ENCODE measurements around the gene DNAI7. TPM values are rescaled to one million over a fixed set of nuclear protein-coding genes. Genes with fewer than 3 reads are reported as not detected.

Gene DNAI7
- total RNA-seq = 3.1 and 3.3 TPM in 2 replicates
- long read RNA-seq, partial matches to known transcripts = 2 of 7 reads
- long read RNA-seq, other reads (novel, unspliced or antisense) = 3 of 7 reads

DNA sequence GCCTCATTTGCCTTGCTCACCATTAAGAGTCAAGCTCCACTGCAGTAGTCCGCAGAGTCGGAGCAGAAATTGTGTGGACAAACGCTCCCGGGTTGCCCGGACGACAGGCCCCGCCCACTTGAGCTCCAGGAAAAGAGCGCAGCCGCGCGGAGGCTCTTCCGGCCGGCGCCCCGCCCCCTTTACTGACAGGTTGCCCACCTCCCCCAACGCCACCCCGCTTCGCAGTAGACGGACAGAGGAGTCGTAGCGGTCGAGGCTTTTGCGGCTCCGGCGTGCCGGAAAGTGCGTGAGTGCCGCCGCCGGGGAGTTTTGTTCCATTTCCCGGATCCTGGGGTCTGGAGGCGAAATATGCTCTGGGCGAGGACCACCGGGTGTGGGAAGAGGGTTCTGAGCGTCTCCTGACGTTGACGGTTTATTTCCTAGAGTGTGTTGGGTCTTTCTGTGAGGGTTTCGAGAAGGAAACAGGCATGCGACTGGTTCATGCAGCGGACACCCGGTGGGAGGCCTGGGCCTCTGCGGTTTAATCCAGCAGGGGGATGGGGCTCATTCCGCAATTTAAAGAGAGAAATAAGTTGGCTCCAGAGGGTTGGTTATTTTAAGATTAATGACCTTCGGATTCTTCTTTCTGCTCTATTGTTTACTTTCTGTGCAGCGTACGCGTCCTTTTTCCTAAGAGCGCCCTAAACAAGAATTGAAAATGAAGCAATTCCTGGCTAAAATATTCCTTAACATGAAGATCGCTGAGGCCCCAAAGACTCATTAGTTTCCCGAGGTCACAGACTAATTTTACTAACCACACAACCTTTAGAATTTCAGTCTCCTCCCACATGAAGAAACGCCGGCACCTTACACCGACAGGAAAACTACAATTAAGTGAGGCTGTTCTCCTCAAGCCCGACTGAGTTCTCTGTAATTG lies at the start of gene DNAI7, which contains the start of gene ETFRF1:
Gene DNAI7 (minus strand): TSS at position 105 of the 916 bp plus-strand sequence. CDS start 82 bp downstream, at position 23.
Gene ETFRF1 (plus strand): TSS at position 182 of the 916 bp plus-strand sequence. CDS start 8,720 bp downstream, outside the sequence.
- peak within 1 kb of the TSS; percentile 98 for H3K27ac Mint-ChIP-seq
- peak; percentile 100 for DNase-seq (ENCODE audit: low spot score, unreplicated experiment)
- H3K36me3 Mint-ChIP-seq (ENCODE audit: insufficient read depth) = no peaks in the 10 kb centered on the region
- no peaks in the 10 kb centered on the region for H3K27me3 Mint-ChIP-seq
- peaks cover 19% of the 10 kb centered on the region for H3K4me1 Mint-ChIP-seq (ENCODE audit: low read depth)
- TF ChIP-seq, protein P1, sequence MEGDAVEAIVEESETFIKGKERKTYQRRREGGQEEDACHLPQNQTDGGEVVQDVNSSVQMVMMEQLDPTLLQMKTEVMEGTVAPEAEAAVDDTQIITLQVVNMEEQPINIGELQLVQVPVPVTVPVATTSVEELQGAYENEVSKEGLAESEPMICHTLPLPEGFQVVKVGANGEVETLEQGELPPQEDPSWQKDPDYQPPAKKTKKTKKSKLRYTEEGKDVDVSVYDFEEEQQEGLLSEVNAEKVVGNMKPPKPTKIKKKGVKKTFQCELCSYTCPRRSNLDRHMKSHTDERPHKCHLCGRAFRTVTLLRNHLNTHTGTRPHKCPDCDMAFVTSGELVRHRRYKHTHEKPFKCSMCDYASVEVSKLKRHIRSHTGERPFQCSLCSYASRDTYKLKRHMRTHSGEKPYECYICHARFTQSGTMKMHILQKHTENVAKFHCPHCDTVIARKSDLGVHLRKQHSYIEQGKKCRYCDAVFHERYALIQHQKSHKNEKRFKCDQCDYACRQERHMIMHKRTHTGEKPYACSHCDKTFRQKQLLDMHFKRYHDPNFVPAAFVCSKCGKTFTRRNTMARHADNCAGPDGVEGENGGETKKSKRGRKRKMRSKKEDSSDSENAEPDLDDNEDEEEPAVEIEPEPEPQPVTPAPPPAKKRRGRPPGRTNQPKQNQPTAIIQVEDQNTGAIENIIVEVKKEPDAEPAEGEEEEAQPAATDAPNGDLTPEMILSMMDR (IDR thresholded peaks at IDR 0.05; ENCODE audit: unreplicated experiment) = peak; percentile 37
- H3K4me3 Mint-ChIP-seq (ENCODE audit: low read depth) = peak within 1 kb of the TSS; percentile 92
- H3K9me3 Mint-ChIP-seq (ENCODE audit: low read depth) = no peaks in the 10 kb centered on the region

DNA sequence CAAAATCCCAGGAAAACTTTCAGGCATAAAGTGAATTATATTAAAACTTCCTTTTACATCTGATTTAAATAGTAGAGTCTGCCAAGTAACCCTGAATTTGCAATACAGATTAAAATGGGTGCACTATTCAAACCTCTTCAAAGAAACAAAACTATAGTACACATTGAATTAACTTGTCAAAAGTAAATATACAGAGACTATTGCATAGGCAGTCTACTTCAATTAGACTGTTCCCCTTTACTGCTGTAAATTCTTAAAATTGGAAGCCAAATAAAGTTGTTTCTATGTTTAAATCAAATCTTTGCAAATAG lies 48.7 kb upstream of the DNAI7 start:
- no peak overlapping the region for H3K4me3 Mint-ChIP-seq (ENCODE audit: low read depth)

GRCh38 chr12:25242981-25243679 lies 48.2 kb upstream of the DNAI7 start:
- H3K4me3 Mint-ChIP-seq (ENCODE audit: low read depth) = no peak overlapping the region
- TF ChIP-seq, protein P1 (IDR thresholded peaks at IDR 0.05; ENCODE audit: unreplicated experiment) = no peak
- H3K27me3 Mint-ChIP-seq = no peaks in the 10 kb centered on the region
- no peak for DNase-seq (ENCODE audit: low spot score, unreplicated experiment)
- peaks cover 23% of the 10 kb centered on the region for H3K4me1 Mint-ChIP-seq (ENCODE audit: low read depth)
- no peak overlapping the region for H3K27ac Mint-ChIP-seq
- peaks cover 34% of the 10 kb centered on the region for H3K36me3 Mint-ChIP-seq (ENCODE audit: insufficient read depth)
- peaks cover 10% of the 10 kb centered on the region for H3K9me3 Mint-ChIP-seq (ENCODE audit: low read depth)

More for the DNA sequence above, 48.7 kb upstream of the DNAI7 start:
- Mint-ChIP-seq H3K9me3 (ENCODE audit: low read depth) (peaks cover 10% of the 10 kb centered on the region), H3K36me3 (ENCODE audit: insufficient read depth) (peaks cover 39% of the 10 kb centered on the region), H3K27ac (peak overlapping the region; percentile 48), H3K27me3 (no peaks in the 10 kb centered on the region), H3K4me1 (ENCODE audit: low read depth) (peaks cover 24% of the 10 kb centered on the region)
- TF ChIP-seq, protein P1 (IDR thresholded peaks at IDR 0.05; ENCODE audit: unreplicated experiment) = no peak
- no peak for DNase-seq (ENCODE audit: low spot score, unreplicated experiment)

DNA sequence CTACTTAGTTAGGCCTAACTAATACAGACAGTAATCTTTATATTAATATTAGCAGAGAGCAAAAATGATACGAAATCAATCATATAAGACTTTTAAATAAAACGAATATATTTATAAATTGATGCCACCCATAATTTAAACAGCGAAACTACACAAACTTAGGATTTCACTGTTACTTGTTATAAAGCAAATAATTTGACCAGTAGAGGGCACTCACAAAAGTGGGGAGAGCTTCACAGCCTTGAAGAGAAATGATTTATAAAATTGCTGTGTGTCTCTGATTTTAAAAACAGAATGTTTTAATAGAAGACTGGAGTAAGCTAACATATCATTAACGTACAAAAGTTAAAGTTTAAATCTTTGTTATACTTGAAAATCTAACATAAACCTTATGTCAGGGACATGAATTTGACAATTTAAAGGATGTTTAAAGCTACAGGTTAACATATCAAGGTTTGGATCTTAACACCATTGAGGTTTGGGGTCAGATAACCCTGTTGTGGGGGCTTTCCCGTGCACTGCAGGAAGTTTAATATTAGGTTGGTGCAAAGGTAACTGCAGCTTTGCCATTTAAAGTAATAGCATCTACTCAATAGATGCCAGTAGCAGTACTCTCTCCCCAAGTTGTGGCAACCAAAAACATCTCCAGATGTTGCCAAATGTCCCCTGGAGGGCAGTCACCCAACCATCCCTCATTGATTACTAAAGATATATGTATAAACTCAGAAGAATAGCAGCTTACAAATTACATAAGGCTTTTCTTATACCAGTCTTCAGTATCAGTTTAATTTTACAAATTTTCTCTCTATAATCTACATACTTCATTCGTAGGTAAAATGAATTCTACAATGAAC lies 46.4 kb upstream of the DNAI7 start:
- no peak for DNase-seq (ENCODE audit: low spot score, unreplicated experiment)
- Mint-ChIP-seq H3K4me3 (ENCODE audit: low read depth) (no peak overlapping the region), H3K27ac (no peak overlapping the region), H3K27me3 (no peaks in the 10 kb centered on the region), H3K4me1 (ENCODE audit: low read depth) (peaks cover 20% of the 10 kb centered on the region), H3K36me3 (ENCODE audit: insufficient read depth) (peaks cover 33% of the 10 kb centered on the region), H3K9me3 (ENCODE audit: low read depth) (peaks cover 6% of the 10 kb centered on the region)
- TF ChIP-seq, protein P1 (IDR thresholded peaks at IDR 0.05; ENCODE audit: unreplicated experiment) = peak; percentile 89

Data from progenitor cell of endocrine pancreas (in vitro differentiated cells).